ENCODE results near the gene POF1B.
"Not testable (repeated sequence)": the region's sequence is repeated elsewhere in the genome, so short reads cannot be mapped to it uniquely, and the experiment has no call there.

Gene POF1B

GRCh38 chrX:85379174-85379907 lies at the start of gene POF1B:
TSS of gene POF1B (minus strand) at chrX:85379665. CDS start at chrX:85379454, 211 bp downstream.
- DNase-seq: no peak

- DNase-seq: no peak
Observed at GRCh38 chrX:85429066-85429465, 49.6 kb upstream of the POF1B start.

- no peak for DNase-seq
Observed at GRCh38 chrX:85419293-85419692, 39.8 kb upstream of the POF1B start.

- DNase-seq: no peak
Observed at GRCh38 chrX:85391878-85392238, 12.4 kb upstream of the POF1B start.

- DNase-seq: no peak
Observed at GRCh38 chrX:85391185-85391877, 11.9 kb upstream of the POF1B start.

GRCh38 chrX:85381602-85382001 lies 2.1 kb upstream of the POF1B start:
- DNase-seq: no peak

- DNase-seq: no peak
Observed at GRCh38 chrX:85378461-85378860, 1.0 kb downstream of the POF1B start.

- DNase-seq: no peak
Observed at GRCh38 chrX:85375333-85375738, 4.1 kb downstream of the POF1B start.

- no peak for DNase-seq
Observed at GRCh38 chrX:85365370-85365995, 14.0 kb downstream of the POF1B start.

- no peak for DNase-seq
Observed at GRCh38 chrX:85359051-85359450, 20.4 kb downstream of the POF1B start.

GRCh38 chrX:85345523-85345922 lies 33.9 kb downstream of the POF1B start:
- no peak for DNase-seq

GRCh38 chrX:85327060-85327333 lies 52.5 kb downstream of the POF1B start:
- DNase-seq: no peak

- no peak for DNase-seq
Observed at GRCh38 chrX:85326234-85327059, 53.0 kb downstream of the POF1B start.

GRCh38 chrX:85311348-85311747 lies 68.1 kb downstream of the POF1B start:
- not testable (repeated sequence) for DNase-seq

GRCh38 chrX:85309717-85310116 lies 69.7 kb downstream of the POF1B start:
- DNase-seq: no peak

GRCh38 chrX:85303544-85303943 lies 75.9 kb downstream of the POF1B start:
- DNase-seq: no peak

- no peak for DNase-seq
Observed at GRCh38 chrX:85288992-85289723, 90.3 kb downstream of the POF1B start.

- DNase-seq: not testable (repeated sequence)
Observed at GRCh38 chrX:85285286-85285685, 94.2 kb downstream of the POF1B start.

GRCh38 chrX:85244450-85245211 lies 134.8 kb downstream of the POF1B start:
- DNase-seq: no peak

GRCh38 chrX:85243761-85244449 lies 135.6 kb downstream of the POF1B start, which contains the start of the genes SATL1 and ZNF711:
TSS of gene SATL1 (minus strand) at chrX:85243779. CDS start at chrX:85108968, 134,811 bp downstream.
TSS of gene ZNF711 (plus strand) at chrX:85243991. CDS start at chrX:85247573, 3,582 bp downstream.
- peak; percentile 3 for DNase-seq

- DNase-seq: no peak
Observed at GRCh38 chrX:85243155-85243554, 136.3 kb downstream of the POF1B start.

Measured in CD4-positive, alpha-beta T cell treated with Interleukin-4 for 4 hours (primary cell).